Raji (cell line): ENCODE results near the gene SOX1.

Experiments
- POLR2A ChIP-seq: IDR thresholded peaks from 2 replicates; pipeline ENCODE4 v1.6.1; 2011; ENCODE audit warnings: low read depth, low read length, control low read depth; ENCODE audit not compliant: insufficient read depth

SOX1 gene

DNA sequence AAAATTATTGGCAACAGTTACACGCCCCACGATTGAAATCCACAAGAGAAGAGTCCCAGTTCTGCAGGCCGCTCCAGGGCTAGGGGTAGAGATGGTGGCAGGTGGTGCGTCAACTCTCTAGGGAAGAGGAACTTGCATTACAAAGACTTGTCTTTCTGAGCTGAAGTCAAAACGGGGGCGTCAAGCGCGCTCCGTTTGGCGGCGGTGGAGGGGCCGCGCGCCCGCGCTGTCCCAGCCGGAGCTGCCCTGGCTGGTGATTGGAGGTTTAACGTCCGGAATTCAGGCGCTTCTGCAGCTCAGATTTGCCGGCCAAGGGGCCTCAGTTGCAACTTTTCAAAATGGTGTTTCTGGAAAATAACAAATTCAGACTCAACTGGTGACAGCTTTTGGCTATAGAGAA is 38.9 kb downstream of the SOX1 start:
- TF ChIP-seq POLR2A, result no peak

- TF ChIP-seq POLR2A, result no peak
Measured at GRCh38 chr13:112106478-112107141, 39.7 kb downstream of the SOX1 start.

GRCh38 chr13:112107289-112107688 is 40.3 kb downstream of the SOX1 start:
- no peak for TF ChIP-seq POLR2A

DNA sequence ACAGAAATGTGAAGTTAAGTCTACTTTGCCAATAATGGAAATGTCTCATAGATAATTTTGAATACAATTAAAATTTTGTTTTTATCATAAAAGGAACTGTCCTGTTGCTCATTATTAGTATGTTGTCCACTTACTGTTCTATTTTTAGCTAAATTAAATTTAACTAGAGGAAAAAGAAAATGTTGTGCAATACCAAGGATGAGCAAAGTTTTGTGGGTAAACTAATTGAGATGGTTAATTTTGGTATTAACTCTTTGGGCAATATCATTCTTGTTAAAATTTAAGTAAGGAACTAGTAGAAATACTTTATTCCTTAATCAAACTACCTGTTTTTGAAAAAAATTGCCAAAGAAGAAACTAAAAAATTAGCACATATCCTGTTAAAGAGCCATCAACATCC is 43.5 kb downstream of the SOX1 start:
- no peak for TF ChIP-seq POLR2A

DNA sequence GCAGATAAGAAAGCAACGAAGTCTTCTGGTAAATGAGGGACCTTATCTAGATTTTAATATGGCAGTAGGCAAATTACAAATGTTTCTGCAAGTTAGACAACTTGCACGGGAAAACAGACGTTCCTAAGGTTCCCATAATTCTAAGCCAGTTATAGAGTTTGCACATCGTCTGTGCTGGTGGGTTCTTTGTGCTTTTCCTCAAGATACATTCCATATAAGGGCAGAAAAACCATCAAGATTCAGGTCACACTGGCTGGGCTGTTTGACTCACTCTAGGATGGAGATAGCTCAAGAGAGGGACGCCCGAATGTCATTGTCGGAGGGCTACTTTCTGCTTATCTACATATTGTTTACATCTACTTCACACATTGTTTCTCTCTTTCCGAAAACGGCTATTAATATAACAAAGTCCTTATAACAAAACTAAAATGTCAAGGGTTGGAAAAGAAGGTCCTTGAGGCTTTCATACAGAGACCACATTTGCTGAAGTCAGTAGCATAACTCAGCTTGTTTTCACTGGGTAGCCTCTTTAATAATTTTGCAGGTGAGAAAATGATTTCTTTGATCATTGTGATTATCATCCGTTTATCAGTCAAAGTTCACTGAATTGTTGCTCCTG is 44.4 kb downstream of the SOX1 start:
- no peak for TF ChIP-seq POLR2A

- TF ChIP-seq POLR2A, result no peak
Measured at GRCh38 chr13:112112534-112113276, 45.8 kb downstream of the SOX1 start.

GRCh38 chr13:112113348-112113747 is 46.4 kb downstream of the SOX1 start:
- no peak for TF ChIP-seq POLR2A

- TF ChIP-seq POLR2A, result no peak
Measured at GRCh38 chr13:112113851-112114250, 46.9 kb downstream of the SOX1 start.

DNA sequence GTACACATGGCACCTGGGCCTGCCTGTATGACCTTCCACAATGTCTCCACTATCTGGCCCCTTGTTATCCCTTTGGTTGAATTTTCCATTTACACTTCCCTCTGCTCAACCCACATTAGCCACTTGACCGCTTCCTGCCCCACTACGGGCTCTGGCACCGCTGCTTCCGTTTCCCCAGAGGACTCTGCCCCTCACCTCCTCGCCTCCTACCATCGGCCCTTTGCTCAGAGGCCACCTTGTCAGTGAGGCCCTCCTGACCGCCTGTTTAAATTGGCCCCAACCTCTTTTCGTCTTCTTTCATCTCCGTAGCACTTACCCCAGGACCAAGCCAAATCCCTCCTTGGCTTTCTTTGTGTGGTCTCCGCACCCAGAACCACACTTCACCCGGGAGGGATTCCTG is 47.4 kb downstream of the SOX1 start:
- no peak for TF ChIP-seq POLR2A

GRCh38 chr13:112115403-112116091 is 48.6 kb downstream of the SOX1 start:
- no peak for TF ChIP-seq POLR2A

- no peak for TF ChIP-seq POLR2A
Measured at GRCh38 chr13:112116187-112116950, 49.4 kb downstream of the SOX1 start.

DNA sequence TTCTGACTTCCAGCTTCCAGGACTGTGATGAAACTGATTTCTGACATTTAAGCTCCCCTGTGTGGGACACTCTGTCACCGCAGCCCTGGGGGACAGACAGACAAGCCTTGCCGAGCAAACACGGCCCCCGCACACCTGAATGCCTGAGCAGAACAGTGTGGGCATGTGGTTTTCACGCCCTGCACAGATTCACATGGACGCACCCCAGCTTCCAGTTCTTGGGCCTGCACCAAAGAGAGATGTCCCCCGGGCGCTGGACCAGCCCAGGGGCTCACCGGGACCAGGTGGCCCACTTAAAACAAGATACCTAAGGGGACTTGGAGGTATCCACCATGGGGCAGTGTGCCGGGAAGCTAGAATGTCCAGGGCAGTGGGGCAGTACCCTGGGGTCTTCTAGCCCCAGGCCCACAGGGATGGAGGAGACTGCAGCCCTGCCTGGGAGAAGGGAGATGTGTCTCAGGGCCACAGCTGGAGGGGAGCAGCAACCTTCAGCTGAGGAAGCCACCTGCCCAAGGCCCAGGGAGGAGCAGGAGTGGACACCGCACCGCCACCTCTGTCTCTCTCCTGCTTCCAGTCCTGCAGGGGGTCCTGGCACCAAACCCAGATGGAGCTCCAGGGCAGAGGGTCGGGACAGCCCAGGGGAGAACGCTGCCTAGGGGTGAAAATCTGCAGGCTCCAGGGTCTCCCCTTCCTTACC is 50.5 kb downstream of the SOX1 start:
- TF ChIP-seq POLR2A, result no peak

- no peak for TF ChIP-seq POLR2A
Measured at GRCh38 chr13:112117955-112118302, 51.0 kb downstream of the SOX1 start.

- TF ChIP-seq POLR2A, result no peak
Measured at GRCh38 chr13:112118451-112119064, 51.6 kb downstream of the SOX1 start.
